ENCODE data around the gene MRAP2. TPM values are rescaled to one million over a fixed set of nuclear protein-coding genes. Genes with fewer than 3 reads are reported as not detected.
"Not testable (repeated sequence)": the region's sequence is repeated elsewhere in the genome, so short reads cannot be mapped to it uniquely, and the experiment has no call there.

MRAP2 gene
- total RNA-seq, 2 experiments from 2014 or later: not detected

GRCh38 chr6:84019141-84019841, 14.3 kb upstream of the MRAP2 start:
- peaks cover 22% of the 10 kb centered on the region for H3K27me3 Mint-ChIP-seq
- DNase-seq: no peak
- no peaks in the 10 kb centered on the region for H3K36me3 Mint-ChIP-seq
- H3K4me3 Mint-ChIP-seq: no peak overlapping the region
- no peaks in the 10 kb centered on the region for H3K9me3 Mint-ChIP-seq
- no peak overlapping the region for H3K27ac Mint-ChIP-seq
- H3K4me1 Mint-ChIP-seq: no peaks in the 10 kb centered on the region

DNA sequence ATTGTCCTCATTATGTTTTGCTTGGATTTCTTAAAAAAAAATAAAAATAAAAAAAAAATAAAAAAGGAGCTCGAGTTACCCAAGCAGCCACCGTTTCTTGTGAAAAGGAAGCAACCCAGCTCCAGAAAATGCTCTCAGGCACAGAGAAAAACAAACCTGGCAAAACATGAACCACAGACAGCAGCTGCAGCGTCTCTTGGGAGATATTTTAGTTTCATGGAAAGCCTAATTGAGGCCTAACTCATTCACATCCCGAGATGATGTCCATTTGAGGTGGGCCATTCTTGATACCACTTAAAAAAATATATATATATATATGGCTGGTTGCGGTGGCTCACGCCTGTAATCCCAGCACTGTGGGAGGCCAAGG, 13.7 kb upstream of the MRAP2 start:
- H3K4me3 Mint-ChIP-seq: no peak overlapping the region
- no peaks in the 10 kb centered on the region for H3K9me3 Mint-ChIP-seq
- H3K27ac Mint-ChIP-seq: no peak overlapping the region

DNA sequence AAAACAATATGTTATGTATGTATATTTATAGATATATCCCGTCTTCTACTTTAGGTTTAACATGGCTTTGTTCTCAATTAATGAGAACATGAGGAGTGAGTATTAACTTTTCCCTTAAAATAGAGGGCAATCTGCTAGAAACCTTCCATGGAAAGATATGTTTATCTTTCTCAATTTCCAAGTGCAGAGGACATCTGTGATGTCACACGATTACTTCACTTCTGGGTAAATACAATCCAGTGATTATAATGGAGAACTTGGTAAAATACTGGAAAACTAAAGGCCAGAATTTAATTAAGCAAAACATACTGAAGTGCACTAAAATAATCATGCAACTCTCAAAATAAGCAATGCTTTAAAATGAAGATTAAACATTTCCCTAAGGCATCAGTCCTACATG, 11.9 kb upstream of the MRAP2 start:
- H3K27me3 Mint-ChIP-seq: peaks cover 22% of the 10 kb centered on the region
- peaks cover 4% of the 10 kb centered on the region for H3K9me3 Mint-ChIP-seq
- no peaks in the 10 kb centered on the region for H3K36me3 Mint-ChIP-seq
- DNase-seq: no peak
- no peaks in the 10 kb centered on the region for H3K4me1 Mint-ChIP-seq
- no peak overlapping the region for H3K4me3 Mint-ChIP-seq
- no peak overlapping the region for H3K27ac Mint-ChIP-seq

More for the DNA sequence above, 13.7 kb upstream of the MRAP2 start:
- Mint-ChIP-seq H3K4me1 (no peaks in the 10 kb centered on the region), H3K27me3 (peaks cover 22% of the 10 kb centered on the region), H3K36me3 (no peaks in the 10 kb centered on the region)
- DNase-seq: no peak

- no peaks in the 10 kb centered on the region for H3K36me3 Mint-ChIP-seq
- peaks cover 4% of the 10 kb centered on the region for H3K9me3 Mint-ChIP-seq
- DNase-seq: no peak
- H3K27me3 Mint-ChIP-seq: peaks cover 17% of the 10 kb centered on the region
- H3K4me3 Mint-ChIP-seq: no peak overlapping the region
- no peaks in the 10 kb centered on the region for H3K4me1 Mint-ChIP-seq
- H3K27ac Mint-ChIP-seq: no peak overlapping the region
These were observed 6.8 kb upstream of the MRAP2 start for GRCh38 chr6:84026721-84027164.

GRCh38 chr6:84027340-84028181, 6.0 kb upstream of the MRAP2 start:
- Mint-ChIP-seq H3K36me3 (no peaks in the 10 kb centered on the region), H3K4me1 (no peaks in the 10 kb centered on the region), H3K27me3 (peaks cover 20% of the 10 kb centered on the region), H3K4me3 (no peak overlapping the region), H3K9me3 (peaks cover 4% of the 10 kb centered on the region), H3K27ac (no peak overlapping the region)
- no peak for DNase-seq

GRCh38 chr6:84028350-84028749, 5.2 kb upstream of the MRAP2 start:
- H3K4me1 Mint-ChIP-seq: no peaks in the 10 kb centered on the region
- no peak overlapping the region for H3K27ac Mint-ChIP-seq
- H3K9me3 Mint-ChIP-seq: peaks cover 4% of the 10 kb centered on the region
- peaks cover 24% of the 10 kb centered on the region for H3K27me3 Mint-ChIP-seq
- no peaks in the 10 kb centered on the region for H3K36me3 Mint-ChIP-seq
- H3K4me3 Mint-ChIP-seq: no peak overlapping the region
- DNase-seq: no peak

DNA sequence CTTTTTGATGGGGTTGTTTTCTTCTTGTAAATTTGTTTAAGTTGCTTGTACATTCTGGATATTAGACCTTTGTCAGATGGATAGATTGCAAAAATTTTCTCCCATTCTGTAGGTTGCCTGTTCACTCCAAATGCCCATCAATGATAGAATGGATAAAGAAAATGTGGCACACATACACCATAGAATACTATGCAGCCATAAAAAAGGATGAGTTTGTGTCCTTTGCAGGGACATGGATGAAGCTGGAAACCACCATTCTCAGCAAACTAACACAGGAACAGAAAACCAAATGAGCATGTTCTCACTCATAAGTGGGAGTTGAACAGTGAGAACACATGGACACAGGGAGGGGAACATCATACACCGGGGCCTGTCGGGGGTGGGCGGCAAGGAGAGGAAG, 1.6 kb upstream of the MRAP2 start:
- DNase-seq, H3K27ac Mint-ChIP-seq, H3K36me3 Mint-ChIP-seq, H3K4me1 Mint-ChIP-seq, H3K9me3 Mint-ChIP-seq, H3K4me3 Mint-ChIP-seq: not testable (repeated sequence)
- peaks cover 52% of the 10 kb centered on the region for H3K27me3 Mint-ChIP-seq

DNA sequence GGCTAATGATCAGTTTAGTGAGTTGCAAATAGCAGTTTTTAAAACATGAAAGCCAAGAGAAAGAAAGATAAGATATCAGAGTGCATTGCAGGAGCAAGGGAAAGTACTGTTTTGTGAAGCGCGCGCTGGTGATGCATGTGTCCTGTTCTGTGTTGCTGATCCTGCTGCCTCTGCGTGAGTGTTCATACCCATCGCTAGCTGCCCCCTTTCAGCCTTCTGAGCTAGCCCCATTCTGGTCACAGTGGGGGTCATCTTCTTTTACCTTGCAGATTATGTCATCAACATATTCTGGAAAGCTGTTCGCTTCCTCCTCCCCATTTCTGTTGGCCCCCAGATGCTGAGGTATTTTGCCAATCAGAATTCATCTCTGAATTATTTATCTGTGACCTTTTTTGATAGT, 1.9 kb downstream of the MRAP2 start:
- Mint-ChIP-seq H3K27ac (no peak overlapping the region), H3K4me3 (no peak overlapping the region), H3K36me3 (no peaks in the 10 kb centered on the region), H3K9me3 (no peaks in the 10 kb centered on the region), H3K4me1 (peaks cover 2% of the 10 kb centered on the region), H3K27me3 (peaks cover 57% of the 10 kb centered on the region)
- DNase-seq: no peak

DNA sequence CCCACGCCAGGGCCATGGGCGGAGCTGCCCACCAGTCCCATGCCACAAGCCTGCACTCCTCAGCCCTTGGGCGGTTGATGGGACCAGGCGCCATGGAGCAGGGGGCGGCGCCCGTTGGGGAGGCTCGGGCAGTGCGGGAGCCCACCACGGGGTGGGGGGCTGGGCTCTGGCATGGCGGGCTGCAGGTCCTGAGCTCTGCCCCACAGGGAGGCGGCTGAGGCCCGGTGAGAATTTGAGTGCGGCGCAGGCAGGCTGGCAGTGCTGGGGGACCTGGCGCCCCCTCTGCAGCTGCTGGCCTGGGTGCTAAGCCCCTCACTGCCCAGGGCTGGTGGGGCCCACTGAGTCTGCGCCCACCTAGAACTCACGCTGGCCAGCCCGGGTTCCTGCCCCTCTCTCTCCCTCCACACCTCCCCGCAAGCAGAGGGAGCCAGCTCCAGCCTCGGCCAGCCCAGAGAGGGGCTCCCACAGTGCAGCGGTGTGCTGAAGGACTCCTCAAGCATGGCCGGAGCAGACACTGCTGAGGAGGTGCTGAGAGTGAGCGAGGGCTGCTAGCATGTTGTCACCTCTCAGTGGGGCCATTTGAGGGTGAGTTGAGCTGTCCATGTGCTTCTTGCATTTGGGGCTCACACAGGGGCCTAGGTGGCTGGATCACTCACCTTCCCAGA, 4.0 kb downstream of the MRAP2 start:
- Mint-ChIP-seq H3K36me3 (no peaks in the 10 kb centered on the region), H3K27ac (no peak overlapping the region), H3K4me1 (peaks cover 2% of the 10 kb centered on the region), H3K27me3 (peaks cover 42% of the 10 kb centered on the region), H3K4me3 (no peak overlapping the region), H3K9me3 (no peaks in the 10 kb centered on the region)
- no peak for DNase-seq

- no peaks in the 10 kb centered on the region for H3K4me1 Mint-ChIP-seq
- no peak for DNase-seq
- H3K27me3 Mint-ChIP-seq: peaks cover 14% of the 10 kb centered on the region
- no peaks in the 10 kb centered on the region for H3K9me3 Mint-ChIP-seq
- no peak overlapping the region for H3K27ac Mint-ChIP-seq
- H3K36me3 Mint-ChIP-seq: no peaks in the 10 kb centered on the region
- no peak overlapping the region for H3K4me3 Mint-ChIP-seq
These were observed 9.0 kb downstream of the MRAP2 start for GRCh38 chr6:84042603-84043002.

DNA sequence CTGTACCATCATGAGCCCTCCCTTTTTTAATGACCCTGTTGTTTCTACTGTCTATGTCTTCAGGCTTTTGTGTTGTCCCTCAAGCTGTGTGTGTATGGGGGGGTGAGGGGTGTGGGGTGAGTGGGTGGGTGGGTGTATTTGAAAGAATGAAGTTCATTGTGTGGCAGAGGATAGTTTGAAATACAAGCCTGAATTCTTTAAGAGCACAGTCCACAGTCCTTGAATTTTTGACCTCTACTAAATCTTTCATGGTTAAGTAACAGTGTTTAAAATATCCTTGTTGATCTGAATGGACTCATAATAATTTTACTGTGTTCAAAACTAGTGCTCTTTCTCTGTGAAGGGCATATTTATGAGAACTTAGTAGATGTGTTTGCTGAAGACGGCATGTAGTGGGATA, 10.0 kb downstream of the MRAP2 start:
- no peak for DNase-seq
- no peaks in the 10 kb centered on the region for H3K9me3 Mint-ChIP-seq
- H3K4me1 Mint-ChIP-seq: no peaks in the 10 kb centered on the region
- no peak overlapping the region for H3K4me3 Mint-ChIP-seq
- no peaks in the 10 kb centered on the region for H3K36me3 Mint-ChIP-seq
- peaks cover 10% of the 10 kb centered on the region for H3K27me3 Mint-ChIP-seq
- no peak overlapping the region for H3K27ac Mint-ChIP-seq

DNA sequence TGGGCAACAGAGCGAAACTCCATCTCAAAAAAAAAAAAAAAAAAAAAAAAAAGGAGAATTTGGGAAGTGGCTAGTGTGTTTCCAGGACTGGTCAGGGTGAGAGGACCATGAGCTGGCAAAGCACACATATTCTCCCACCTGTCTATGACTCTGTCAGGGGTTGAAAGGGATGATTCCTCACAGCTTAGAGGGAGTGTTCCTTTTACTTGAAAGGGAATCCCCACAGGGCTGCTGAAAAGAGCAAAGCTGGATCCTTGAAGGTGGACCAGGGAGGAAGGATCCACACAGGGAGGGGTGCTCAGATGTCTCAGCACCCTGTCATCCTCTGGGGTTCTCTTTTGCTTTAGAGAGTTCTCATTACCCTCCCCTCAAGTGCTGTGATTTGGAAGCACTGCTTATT, 13.2 kb downstream of the MRAP2 start:
- H3K9me3 Mint-ChIP-seq: no peaks in the 10 kb centered on the region
- no peak for DNase-seq
- peaks cover 10% of the 10 kb centered on the region for H3K27me3 Mint-ChIP-seq
- no peaks in the 10 kb centered on the region for H3K4me1 Mint-ChIP-seq
- H3K27ac Mint-ChIP-seq: no peak overlapping the region
- H3K4me3 Mint-ChIP-seq: no peak overlapping the region
- no peaks in the 10 kb centered on the region for H3K36me3 Mint-ChIP-seq

- H3K9me3 Mint-ChIP-seq: no peaks in the 10 kb centered on the region
- H3K27me3 Mint-ChIP-seq: peaks cover 3% of the 10 kb centered on the region
- DNase-seq: no peak
- H3K27ac Mint-ChIP-seq: no peak overlapping the region
- H3K36me3 Mint-ChIP-seq: no peaks in the 10 kb centered on the region
- no peaks in the 10 kb centered on the region for H3K4me1 Mint-ChIP-seq
- H3K4me3 Mint-ChIP-seq: no peak overlapping the region
These were observed 15.0 kb downstream of the MRAP2 start for GRCh38 chr6:84048588-84048987.

DNA sequence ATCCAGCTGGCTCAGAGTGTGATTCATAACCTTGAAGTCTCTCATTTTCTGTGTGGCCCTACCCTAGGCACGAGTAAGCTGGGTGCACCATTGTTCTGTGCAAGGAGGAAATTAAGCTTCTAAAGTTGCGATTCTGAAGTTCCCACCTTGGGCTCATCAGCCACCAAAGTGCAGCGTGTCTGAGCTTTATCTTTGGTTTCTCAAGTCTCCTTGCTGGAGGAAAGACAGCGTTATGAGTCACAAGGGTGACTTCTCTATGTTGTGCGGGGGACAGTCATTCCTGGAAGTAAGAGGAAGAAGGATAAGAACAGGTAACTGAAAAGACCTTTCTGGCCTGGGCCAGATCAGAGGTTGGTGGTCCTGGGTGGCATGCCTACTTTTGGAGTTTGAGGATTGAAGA, 16.8 kb downstream of the MRAP2 start:
- H3K4me1 Mint-ChIP-seq: no peaks in the 10 kb centered on the region
- no peak for DNase-seq
- no peak overlapping the region for H3K4me3 Mint-ChIP-seq
- H3K27me3 Mint-ChIP-seq: no peaks in the 10 kb centered on the region
- no peak overlapping the region for H3K27ac Mint-ChIP-seq
- H3K9me3 Mint-ChIP-seq: no peaks in the 10 kb centered on the region
- H3K36me3 Mint-ChIP-seq: no peaks in the 10 kb centered on the region

- Mint-ChIP-seq H3K9me3 (no peaks in the 10 kb centered on the region), H3K27ac (no peak overlapping the region), H3K36me3 (no peaks in the 10 kb centered on the region), H3K27me3 (no peaks in the 10 kb centered on the region), H3K4me1 (no peaks in the 10 kb centered on the region), H3K4me3 (no peak overlapping the region)
- DNase-seq: no peak
These were observed 18.8 kb downstream of the MRAP2 start for GRCh38 chr6:84052204-84052882.
